ENCODE measurements around the gene FNDC3B.
"Not testable (repeated sequence)": the region's sequence is repeated elsewhere in the genome, so short reads cannot be mapped to it uniquely, and the experiment has no call there.

FNDC3B gene

DNA sequence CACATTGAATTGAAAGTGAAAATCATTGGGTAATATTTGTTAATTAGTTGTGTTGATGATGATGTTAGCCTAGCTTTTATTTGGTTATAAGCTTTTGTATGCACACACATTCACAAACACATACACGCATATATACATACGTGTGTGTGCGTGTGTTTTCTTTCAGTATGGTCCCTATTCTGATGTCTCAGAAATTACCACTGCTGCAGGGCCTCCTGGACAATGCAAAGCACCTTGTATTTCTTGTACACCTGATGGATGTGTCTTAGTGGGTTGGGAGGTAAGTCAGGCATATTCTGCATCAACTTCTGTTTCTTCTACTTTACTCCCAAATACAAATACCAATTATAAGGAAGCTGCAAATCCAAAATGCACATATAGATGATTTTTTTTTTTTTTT, 306.8 kb downstream of the FNDC3B start:
- DNase-seq, result no peak

DNA sequence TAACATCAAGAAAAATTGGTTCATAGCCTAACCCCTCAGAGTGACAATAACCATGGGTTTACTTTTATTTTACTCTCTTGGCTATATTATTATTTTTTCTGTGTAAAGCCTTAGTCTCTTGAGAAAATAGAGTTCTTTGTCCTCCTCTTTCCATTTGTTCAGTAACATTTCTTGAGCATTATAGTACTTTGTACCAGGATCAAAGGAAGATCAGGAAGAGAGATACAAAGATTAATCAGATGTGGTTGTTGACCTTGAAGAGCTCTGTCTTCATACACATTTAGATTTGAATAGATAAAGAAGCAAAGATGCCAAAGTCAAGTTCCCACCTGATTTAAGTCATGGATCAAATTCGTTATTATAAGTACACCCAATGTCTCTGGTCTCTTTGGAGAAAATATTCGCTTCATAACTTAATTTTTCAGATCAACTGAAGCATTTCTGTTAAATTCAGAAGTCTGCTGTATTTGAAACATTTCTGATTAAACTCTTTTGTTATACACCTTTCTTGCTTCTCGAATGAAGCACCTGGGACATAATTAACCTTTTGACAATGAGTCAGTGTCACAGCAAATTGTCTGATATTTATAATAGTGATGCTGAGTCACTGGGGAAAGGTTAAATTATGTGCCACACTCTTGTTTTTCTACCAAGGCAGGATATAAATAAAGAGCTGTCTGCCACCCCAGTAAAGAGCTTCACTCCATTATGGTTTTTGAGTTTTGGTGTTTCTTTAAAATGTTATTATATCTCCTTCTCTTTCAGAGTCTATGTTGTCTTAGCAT, 308.7 kb downstream of the FNDC3B start:
- no peak for DNase-seq

DNA sequence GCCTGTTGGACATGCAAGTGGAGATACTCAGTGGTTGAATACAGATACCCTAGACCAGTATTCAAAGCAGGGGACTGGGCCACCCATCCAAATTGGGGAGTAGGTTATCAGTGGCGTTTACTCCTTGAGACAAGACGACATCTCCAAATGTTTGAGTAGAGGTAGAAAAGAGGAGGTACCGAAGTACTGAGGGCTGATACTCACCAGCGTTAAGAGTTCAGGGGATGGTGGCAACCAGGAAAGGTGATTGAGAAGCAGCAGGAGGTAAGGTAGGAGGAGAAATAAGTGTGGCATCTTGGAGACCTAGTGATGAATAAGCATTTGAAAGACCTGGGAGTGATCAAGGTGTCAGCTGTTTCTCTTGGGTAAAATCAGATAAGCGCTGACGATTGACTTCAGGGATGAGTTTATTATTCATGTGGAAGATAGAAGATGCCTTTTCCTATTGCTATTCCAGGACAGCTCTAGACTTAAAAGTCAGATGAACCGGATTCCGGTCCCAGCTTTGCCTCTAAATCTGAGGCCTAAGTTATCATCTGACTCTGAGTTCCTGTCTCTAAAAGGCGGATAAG, 312.6 kb downstream of the FNDC3B start:
- DNase-seq, result no peak

DNA sequence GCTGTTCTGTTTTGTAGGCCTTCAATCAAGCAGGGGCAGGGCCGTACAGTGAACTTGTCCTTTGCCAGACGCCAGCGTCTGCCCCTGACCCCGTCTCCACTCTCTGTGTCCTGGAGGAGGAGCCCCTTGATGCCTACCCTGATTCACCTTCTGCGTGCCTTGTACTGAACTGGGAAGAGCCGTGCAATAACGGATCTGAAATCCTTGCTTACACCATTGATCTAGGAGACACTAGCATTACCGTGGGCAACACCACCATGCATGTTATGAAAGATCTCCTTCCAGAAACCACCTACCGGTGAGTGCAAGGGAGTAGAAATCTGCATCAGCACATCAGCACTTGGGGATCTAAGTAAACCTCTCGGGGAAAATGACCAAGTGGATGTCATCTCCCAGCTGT, 313.4 kb downstream of the FNDC3B start:
- no peak for DNase-seq

DNA sequence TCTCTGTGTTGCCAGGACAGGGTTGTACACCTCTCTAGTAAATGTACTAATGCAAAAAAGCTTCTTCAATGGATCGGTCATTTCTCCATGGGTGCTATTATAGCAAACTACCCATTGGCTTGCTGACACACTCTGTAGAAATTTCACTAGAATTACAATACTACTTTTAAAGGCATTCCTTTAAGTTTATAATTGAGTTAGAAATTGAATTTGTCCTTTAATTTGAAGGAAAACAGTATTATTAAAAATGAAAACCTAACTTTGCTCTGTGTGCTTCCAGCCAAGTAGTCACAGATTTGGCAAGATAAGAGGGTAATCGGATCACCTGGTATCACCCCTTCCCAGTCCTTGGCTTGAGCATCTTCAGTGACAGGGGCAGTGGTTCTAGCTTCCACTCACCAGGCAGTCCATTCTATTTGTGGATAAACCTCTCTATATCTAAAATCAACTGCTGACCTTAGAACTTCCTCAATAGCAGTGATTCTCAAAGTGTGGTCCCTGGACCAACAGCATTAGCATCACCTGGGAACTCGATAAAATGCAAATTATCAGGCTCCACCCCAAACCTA, 315.6 kb downstream of the FNDC3B start:
- no peak for DNase-seq

DNA sequence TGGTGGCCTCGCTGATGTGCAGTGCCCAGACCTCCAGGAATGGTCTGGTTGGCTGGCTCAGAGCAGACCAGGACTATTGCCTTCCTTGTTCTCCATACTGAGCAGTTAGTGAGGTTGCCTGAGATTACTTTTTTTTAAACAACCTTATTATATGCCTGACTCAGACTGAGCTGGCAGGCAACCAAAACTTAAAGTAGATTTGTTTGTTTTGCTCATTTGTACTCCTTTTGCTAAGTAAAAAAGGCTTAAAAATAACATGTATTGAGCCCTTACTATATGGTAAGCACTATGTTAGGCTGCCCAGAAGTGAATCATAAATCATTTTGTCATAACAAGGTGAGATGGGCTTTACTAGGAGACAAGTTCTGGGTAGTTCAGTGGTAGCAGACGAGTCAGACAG, 316.5 kb downstream of the FNDC3B start:
- no peak for DNase-seq

DNA sequence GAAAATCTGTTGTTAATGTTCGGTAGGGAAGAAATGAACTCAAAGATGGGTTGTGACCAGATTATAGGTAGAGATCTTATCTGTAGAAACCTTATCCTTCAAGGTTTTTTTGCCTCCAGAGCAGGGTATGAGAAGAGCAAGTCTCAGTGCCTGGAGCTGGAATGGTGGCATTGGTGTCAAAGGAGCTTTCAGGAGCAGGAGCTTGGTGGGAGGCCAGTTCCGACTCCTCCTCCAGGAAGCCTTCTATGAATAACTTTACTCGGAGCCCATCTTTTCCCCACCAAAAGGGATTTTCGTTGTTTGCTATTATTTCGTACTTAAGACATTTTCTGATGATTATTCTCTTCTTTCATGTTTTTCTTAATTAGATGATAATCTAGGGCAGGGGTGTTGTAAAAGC, 317.0 kb downstream of the FNDC3B start:
- no peak for DNase-seq

DNA sequence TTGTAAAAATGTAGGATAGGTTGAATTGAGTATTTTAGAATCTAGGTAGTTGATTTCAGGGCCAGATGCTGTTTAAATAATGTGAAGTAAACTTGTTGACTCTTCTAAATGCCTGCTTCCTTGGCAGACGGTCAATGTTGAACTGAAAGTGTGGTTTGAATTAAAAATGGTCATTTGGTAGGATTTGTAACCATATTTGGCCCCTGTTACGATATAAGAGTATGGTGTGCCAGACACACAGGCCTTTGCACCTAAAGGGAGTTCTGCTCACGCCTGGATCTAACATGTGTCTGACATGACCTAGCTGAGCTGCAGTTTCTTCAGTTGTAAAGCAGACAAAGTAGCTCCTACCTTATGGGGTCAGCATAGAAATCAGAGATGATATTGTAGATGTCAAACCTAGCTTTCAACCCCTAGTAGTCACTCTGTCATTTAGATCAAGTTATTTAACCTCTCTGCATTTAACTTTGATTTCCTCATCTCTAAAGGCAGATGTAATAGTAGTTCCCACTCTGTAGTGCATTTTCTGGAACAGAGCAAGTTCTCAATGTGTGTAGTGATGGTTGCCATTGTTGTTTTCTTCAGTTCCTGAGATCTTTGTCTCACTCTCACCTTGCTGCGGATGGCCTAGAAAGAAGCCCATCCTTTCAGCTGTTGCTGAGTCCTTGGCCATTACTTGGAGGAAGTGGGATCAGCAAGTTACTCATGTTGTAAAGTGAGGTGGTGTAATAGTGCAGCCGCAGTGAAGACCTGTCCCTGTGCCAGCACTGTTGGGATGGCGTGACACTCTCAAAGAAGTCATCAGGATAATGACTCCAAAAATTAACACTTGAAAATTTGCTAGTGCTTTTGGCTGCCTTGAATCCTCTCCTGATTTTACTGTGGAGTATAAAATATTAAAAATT, 318.7 kb downstream of the FNDC3B start:
- peak; percentile 43 to 50 for DNase-seq

DNA sequence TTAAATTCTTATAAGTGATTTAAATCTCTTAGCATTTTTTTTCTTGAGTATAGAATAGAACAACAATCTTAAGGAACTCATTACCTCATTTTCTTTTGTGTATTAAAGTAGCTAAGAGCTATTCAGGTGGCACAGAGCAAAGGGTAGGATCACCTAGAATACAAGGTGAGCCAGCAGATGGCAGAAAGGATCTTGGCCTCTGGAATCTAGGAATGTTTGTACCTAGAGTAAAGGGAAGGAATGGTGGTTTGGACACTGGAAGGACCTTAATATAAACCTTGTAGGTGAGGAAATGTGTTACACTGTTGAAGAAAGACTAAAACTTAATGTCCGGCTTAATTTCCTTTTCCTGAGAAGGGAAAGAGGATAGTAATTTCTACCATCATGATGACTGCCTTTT, 319.9 kb downstream of the FNDC3B start:
- DNase-seq, result no peak

DNA sequence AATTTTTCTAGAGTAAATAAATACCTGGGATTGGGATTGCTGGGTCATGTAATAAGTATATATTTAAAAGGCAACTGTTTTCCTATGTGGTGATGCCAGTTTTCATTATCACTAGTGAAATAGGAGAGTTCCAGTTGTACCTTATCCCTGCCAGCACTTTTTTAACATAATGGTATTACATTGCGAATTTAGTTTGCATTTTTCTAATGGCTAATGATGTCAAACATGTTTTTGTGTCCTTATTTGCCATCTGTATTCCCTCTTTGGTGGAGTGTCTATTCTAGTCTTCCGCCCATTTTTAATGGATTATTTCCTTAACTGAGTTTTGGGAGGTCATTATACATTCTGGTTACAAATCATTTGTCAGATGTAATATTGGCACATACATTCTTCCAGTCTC, 320.6 kb downstream of the FNDC3B start:
- DNase-seq, result no peak

DNA sequence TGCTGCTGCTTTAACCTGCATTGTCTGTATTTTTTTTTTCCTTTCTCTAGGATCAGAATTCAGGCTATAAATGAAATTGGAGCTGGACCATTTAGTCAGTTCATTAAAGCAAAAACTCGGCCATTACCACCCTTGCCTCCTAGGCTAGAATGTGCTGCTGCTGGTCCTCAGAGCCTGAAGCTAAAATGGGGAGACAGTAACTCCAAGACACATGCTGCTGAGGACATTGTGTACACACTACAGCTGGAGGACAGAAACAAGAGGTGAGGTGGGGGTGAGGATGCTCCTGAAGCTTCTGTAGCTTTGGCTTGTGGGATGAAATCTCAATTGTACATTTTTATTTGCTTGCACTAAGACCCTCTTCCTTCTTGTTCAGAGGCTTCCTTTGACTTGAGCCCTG, 323.2 kb downstream of the FNDC3B start:
- no peak for DNase-seq

DNA sequence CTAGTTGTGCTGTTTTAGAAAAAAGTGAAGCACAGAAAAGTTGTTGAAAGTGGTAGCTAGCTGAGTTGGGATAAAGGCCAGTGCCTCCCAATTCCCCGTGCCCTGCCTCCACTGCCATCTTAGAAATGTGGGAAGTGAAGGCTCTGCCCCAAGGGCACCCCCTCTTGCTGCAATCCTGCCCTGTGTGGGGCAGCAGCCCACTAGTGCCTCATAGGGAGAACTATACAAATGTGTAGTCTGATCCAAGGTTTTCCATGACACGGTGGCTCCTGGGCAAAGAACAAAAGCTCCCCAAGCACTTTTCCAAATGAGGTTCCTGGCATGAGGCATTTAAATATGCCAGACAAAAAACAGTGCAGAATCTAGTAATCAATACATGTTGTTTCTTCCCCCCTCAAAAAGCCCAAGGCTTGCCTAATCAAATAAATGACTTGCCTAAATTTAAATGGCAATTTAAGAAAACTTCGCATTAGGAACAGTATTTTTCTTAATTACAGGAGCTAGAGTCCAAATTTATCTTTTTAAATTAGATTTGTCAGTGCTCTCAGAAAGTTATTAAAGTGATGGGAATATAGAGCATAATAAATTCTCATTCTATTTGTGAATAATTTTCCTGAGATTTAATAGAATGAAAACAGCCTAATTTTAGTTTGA, 325.1 kb downstream of the FNDC3B start:
- DNase-seq, result no peak

DNA sequence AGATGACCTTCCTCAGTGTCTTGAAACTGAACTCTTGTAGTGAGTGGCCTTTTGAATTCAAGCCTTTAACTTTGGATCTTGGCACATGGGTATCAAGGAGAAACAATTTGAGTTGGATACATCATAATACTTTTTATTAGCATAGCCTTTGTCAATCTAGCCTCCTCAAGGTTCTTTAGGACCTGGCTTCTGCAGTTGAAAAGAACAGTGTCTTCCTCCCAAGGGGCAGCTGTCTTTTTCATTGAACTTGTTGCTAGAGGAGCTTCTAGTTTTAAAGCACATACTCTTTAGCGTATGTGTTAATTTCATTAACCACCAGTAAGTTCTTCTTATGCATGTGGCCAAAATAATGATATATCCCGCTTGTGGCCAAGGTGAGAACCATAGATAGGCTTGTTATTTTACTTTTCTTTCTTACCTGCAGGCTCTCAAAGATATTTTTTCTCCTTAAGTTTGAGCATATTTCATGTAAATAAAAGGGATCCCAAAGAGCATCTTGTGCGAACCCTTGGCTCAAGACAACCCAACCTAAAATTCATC, 325.7 kb downstream of the FNDC3B start:
- DNase-seq, result no peak

DNA sequence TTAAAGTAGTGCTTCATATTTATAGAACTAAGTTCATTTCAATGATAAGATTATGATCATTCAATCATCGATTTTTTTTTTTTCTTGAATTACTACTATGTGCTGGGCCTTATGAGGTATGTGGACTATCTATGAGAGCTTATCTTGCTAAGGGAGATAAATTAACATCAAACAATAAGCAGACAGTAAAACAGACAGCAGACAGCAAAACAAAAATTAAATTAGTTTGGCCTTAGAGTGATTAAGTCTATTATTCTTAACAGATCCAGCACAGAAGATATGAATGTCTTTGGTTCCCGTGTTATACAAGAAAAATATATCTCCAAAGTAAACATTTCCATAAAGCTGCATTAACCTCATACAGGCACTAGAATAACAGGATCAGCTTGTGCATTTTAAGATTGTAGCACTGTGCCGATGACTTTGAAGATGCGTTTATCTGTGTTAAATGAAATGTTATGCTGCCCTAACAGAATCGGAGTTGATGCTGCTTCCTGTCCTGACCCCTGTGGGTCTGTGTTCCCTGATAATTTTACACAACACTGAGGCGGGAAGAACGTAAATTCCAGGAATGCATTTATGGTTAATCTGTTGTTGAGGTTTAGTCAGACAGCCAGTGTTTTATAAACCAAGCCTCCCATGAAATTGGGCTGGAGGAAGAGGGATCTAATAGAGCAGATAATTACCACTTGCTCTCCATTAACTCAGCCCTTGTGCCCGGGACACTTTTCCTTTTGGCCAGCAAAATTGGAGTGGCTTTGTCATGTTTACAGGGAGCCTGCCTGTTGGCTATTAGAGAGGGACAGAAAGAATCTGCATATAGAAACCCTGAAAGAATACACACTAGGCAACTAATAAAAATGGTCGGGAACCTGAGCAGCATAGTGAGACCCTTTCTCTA, 328.1 kb downstream of the FNDC3B start:
- DNase-seq, result no peak

DNA sequence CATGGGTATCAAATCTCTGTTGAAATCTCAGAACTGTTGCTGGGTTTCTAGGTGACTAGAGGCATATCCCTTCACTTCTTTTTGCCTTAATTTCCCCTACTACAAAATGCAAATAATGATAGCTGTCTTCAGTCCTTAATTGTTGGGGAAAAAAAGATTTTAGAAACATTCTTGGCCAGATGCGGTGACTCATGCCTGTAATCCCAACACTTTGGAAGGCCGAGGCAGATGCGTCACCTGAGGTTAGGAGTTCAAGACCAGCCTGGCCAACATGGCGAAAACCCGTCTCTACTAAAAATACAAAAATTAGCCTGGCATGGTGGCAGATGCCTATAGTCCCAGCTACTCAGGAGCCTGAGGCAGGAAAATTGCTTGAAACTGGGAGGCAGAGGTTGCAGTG, 329.2 kb downstream of the FNDC3B start:
- not testable (repeated sequence) for DNase-seq

DNA sequence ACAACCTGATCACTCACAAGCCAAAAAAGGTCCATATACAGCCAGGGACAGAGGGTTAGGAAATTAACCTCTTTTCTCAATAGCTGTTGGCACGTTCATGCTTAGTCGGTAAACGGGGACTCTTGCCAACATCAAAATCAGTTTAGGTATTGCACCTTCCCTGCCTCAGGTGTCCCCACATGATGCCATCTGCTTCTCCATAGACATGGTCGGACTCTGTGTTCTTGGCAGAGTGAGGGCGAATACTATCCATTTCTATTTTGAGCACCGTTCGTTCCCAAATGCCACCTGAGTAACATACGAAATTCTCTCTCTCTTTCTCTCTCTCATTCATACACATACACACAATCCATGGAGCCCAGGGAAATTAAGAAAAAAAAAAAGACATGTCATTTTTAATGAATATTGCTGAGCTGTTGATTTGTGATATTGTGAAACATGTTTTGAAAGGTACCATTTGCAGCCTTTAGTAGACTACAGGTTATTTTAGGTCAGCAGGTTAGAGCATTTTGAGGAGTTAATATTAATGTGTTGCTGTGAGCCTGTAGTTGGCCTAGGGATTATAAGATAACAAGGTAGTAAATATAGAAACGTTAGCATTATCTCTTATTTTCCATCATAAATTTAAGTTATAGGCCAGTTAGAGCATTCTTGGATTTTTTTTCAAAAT, 330.3 kb downstream of the FNDC3B start:
- no peak for DNase-seq

DNA sequence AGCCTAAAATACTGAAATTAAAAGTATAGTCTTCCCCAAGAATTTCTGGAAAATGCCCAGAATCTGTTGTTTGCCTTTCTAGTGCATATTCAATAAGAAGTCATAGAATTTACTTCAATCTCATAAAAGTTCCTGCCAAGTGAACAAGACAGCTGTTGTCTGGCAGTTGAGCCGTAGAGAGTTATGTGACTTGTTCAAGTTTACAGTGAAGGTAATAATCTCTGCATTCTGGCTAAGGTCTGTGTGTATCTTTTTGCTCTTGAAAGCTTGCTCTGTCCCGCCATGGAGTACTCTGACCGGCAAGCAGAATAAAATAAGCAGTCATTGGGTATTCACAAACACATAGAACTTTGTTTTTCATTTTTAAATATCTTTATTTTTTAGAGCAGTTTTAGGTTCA, 331.0 kb downstream of the FNDC3B start:
- DNase-seq, result no peak

DNA sequence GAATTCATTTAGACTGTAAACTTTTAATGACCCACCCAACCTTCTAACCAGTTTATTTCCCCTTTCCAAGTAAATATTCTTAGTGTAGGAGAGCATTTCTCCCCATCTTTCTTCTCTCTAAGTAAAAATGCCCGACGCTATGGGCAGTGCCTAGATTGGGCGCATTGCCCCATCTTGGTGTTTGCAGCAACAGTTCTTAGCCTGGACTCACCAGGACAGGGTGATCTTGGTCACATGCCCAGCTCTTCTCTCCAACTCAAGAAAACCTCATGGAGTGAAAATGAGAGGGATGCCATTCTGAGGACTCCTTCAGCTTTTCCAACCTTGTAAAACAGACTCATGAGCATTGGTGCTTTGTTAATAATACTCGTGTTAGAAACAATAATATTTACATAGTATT, 332.2 kb downstream of the FNDC3B start:
- DNase-seq, result no peak

DNA sequence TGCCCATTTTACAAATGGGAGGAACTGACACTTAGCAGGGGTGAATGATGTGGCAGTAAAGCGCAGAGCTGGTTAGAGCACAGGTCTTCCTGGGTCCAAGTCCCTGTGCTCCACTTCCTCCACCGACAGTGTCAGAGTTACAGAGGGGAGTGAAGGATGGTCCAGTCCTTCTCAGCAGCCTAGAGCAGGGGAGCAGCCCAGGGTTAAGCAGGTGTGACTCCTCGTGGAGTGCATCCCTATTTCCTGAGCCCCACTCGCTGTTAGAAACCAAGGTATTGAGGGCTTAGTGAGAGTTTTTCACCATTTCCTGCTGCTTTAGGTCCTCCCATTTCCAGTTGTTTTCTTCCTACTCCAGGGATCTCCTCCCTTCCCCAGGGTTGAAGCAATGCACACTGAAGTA, 333.5 kb downstream of the FNDC3B start:
- no peak for DNase-seq

DNA sequence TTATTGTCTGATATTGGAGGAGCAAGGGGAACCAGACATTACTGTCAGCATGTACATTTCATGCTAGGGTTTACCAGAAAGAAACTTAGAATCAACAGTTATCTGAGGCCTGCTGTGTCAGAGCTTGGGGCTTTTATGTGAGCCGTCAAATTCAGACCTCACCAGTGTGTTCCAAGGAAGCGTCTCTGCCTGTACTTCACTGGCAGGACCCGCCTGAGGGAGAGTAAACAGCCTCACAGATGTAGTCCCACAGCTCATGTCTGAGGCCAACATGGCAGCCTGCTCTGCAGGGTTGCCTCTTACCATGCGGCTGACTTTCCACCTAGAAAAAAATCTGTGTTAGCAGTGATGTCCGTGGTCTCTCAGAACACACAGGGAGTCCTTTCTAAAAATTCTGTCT, 334.5 kb downstream of the FNDC3B start:
- no peak for DNase-seq

Measured in inflammatory macrophage (primary cell).